CD4-positive, alpha-beta T cell (primary cell): ENCODE results near the gene USP3. TPM values are rescaled to one million over a fixed set of nuclear protein-coding genes. Genes with fewer than 3 reads are reported as not detected.
A peak's percentile ranks its signal among the peaks of the same experiment; 100 is the strongest.

ENCODE experiments used
- ATAC-seq: fragments of 200-7000 bp; cut with Tn5 transposase; one replicate; pipeline ENCODE4 v1.10.0; 2022; ENCODE audit warnings: mild to moderate bottlenecking; ENCODE audit not compliant: poor library complexity
- CTCF ChIA-PET: fragments of 350-600 bp; sonication (Branson Sonifier 250); formaldehyde crosslinking; loops from one replicate; lab custom pipeline; 2021; ENCODE audit warnings: antibody characterized with exemption, inconsistent platforms; lab: Charles Lee
- POLR2A ChIA-PET: fragments of 350-600 bp; sonication (Branson Sonifier 250); formaldehyde crosslinking; loops from one replicate; lab custom pipeline; 2021; ENCODE audit warnings: antibody characterized with exemption, inconsistent platforms; lab: Charles Lee
- DNase-seq, 14 experiments: peaks; one replicate each; pipeline ENCODE4 v3.0.0-alpha.2; 2013 to 2020; ENCODE audit warnings: mixed read lengths in 2 of 14
- H3K27ac ChIP-seq, 2 donors: one replicate each; pipeline versions ENCODE4 v1.5.1 to v1.7.0; 2013; ENCODE audit warnings: low read length in 2 of 2, low read depth in 1 of 2, mild to moderate bottlenecking in 1 of 2
- H3K27me3 ChIP-seq, 2 experiments: 1 replicate in 1 of 2; 2 replicates in 1 of 2; pipeline versions ENCODE4 v1.6.1 to v1.7.0; 2013; ENCODE audit warnings: low read length in 2 of 2, control low read depth in 1 of 2, mild to moderate bottlenecking in 1 of 2, moderate library complexity in 1 of 2; ENCODE audit not compliant: insufficient read depth in 2 of 2, control insufficient read depth in 1 of 2
- H3K36me3 ChIP-seq: one replicate; pipeline ENCODE4 v1.6.1; 2013; ENCODE audit warnings: low read length, control low read depth; ENCODE audit not compliant: insufficient read depth
- H3K4me1 ChIP-seq: one replicate; pipeline ENCODE4 v1.6.1; 2013; ENCODE audit warnings: low read length, control low read depth; ENCODE audit not compliant: insufficient read depth
- H3K4me3 ChIP-seq: one replicate; pipeline ENCODE4 v1.5.1; 2013; ENCODE audit warnings: mild to moderate bottlenecking, low read length, moderate library complexity
- H3K9me3 ChIP-seq, 2 experiments: 1 replicate in 1 of 2; 2 replicates in 1 of 2; pipeline versions ENCODE4 v1.6.1 to v1.7.0; 2013; ENCODE audit warnings: low read length in 2 of 2, mild to moderate bottlenecking in 2 of 2, control low read depth in 1 of 2, moderate library complexity in 1 of 2; ENCODE audit not compliant: control insufficient read depth in 1 of 2, insufficient read depth in 1 of 2
- H3K27ac Mint-ChIP-seq: one replicate; pipeline ENCODE4 v1.8.0; 2020; ENCODE audit warnings: mixed read lengths
- H3K27me3 Mint-ChIP-seq: one replicate; pipeline ENCODE4 v1.8.0; 2021; ENCODE audit warnings: mixed read lengths
- H3K36me3 Mint-ChIP-seq: one replicate; pipeline ENCODE4 v1.8.0; 2021; ENCODE audit warnings: low read depth, mixed read lengths
- H3K4me1 Mint-ChIP-seq: one replicate; pipeline ENCODE4 v1.8.0; 2021; ENCODE audit warnings: low read depth, mixed read lengths
- H3K4me3 Mint-ChIP-seq: one replicate; pipeline ENCODE4 v1.8.0; 2020; ENCODE audit warnings: mild to moderate bottlenecking, mixed read lengths
- H3K9me3 Mint-ChIP-seq: one replicate; pipeline ENCODE4 v1.8.0; 2020; ENCODE audit warnings: mixed read lengths
- CTCF ChIP-seq: fragments of 200-600 bp; IDR thresholded peaks from one replicate; pipeline ENCODE4 v1.8.0; 2022; ENCODE audit warnings: antibody characterized with exemption, mild to moderate bottlenecking
- intact Hi-C, 2 experiments: fragments of 100-400 bp; cut with DNase I in 1 of 2; cut with micrococcal nuclease in 1 of 2; formaldehyde crosslinking; loops; one replicate each; pipeline versions ENCODE4 v1.15.1 to v1.9.0; 2023 to 2025; cut with DNase I, micrococcal nuclease
- total RNA-seq, 174 experiments: library from RNA in 2 of 174; stranded (reverse) in 2 of 174; gene quantifications; one replicate each; pipeline ENCODE4 v1.2.3 and lab custom pipeline; 2021 to 2026

Gene USP3
- total RNA-seq, 2 experiments from 2014 or later: 280 to 282 TPM

- DNase-seq (peak in 2 of 14 experiments; percentile 34 to 50), ATAC-seq (no peak)
- intact Hi-C loops: no loop called here
- H3K27me3 ChIP-seq: no peaks in the 10 kb centered on the region
- H3K4me1 Mint-ChIP-seq: peaks cover 82% of the 10 kb centered on the region
- peak overlapping the region; percentile 33 to 64 for H3K27ac ChIP-seq
- no peaks in the 10 kb centered on the region for H3K36me3 Mint-ChIP-seq
- ChIA-PET POLR2A (interaction anchor here (0.7 to 11.7 kb wide), 13 partner anchors 10 to 117 kb away, joined by 3 to 367 read pairs (median 4); partner anchors contain the start of gene USP3), CTCF (interaction anchor here (1.1 to 3.7 kb wide), 5 partner anchors 12 to 22 kb away, joined by 3 to 20 read pairs (median 11); partner anchors contain the start of gene USP3)
- H3K9me3 Mint-ChIP-seq: no peaks in the 10 kb centered on the region
- H3K4me3 Mint-ChIP-seq: peak overlapping the region; percentile 50
- peaks cover 85% of the 10 kb centered on the region for H3K4me1 ChIP-seq
- H3K36me3 ChIP-seq: no peaks in the 10 kb centered on the region
- H3K27me3 Mint-ChIP-seq: no peaks in the 10 kb centered on the region
- no peak for TF ChIP-seq CTCF
- H3K27ac Mint-ChIP-seq: peak overlapping the region; percentile 95
- no peaks in the 10 kb centered on the region for H3K9me3 ChIP-seq
- no peak overlapping the region for H3K4me3 ChIP-seq
Measured at GRCh38 chr15:63483521-63484371, 20.6 kb upstream of the USP3 start.

GRCh38 chr15:63484433-63485186 lies 19.8 kb upstream of the USP3 start:
- intact Hi-C loops: no loop called here
- peak in 1 of 14 experiments; percentile 40 for DNase-seq
- CTCF ChIA-PET: interaction anchor here (1.1 to 3.7 kb wide), 6 partner anchors 12 to 22 kb away, joined by 3 to 20 read pairs (median 10); partner anchors contain the start of gene USP3

More at GRCh38 chr15:63484433-63485186, 19.8 kb upstream of the USP3 start:
- Histone ChIP-seq H3K27ac (peak overlapping the region; percentile 18 to 64), H3K4me1 (peaks cover 76% of the 10 kb centered on the region), H3K27me3 (no peaks in the 10 kb centered on the region), H3K9me3 (no peaks in the 10 kb centered on the region), H3K4me3 (no peak overlapping the region), H3K36me3 (no peaks in the 10 kb centered on the region)
- H3K27ac Mint-ChIP-seq: peak overlapping the region; percentile 95
- peaks cover 73% of the 10 kb centered on the region for H3K4me1 Mint-ChIP-seq
- no peak for ATAC-seq
- no peak for TF ChIP-seq CTCF
- POLR2A ChIA-PET: interaction anchor here (0.7 to 11.7 kb wide), 12 partner anchors 11 to 117 kb away, joined by 3 to 367 read pairs (median 4); partner anchors contain the start of gene USP3
- no peaks in the 10 kb centered on the region for H3K27me3 Mint-ChIP-seq
- H3K36me3 Mint-ChIP-seq: no peaks in the 10 kb centered on the region
- H3K9me3 Mint-ChIP-seq: no peaks in the 10 kb centered on the region
- H3K4me3 Mint-ChIP-seq: peak overlapping the region; percentile 53
